H1 (cell line): ENCODE measurements around the gene KMT5B. TPM values are rescaled to one million over a fixed set of nuclear protein-coding genes. Genes with fewer than 3 reads are reported as not detected.

Experiments used
- CTCF ChIA-PET: fragments of 300-600 bp; sonication (Branson Sonifier 250); formaldehyde crosslinking; loops from one replicate; lab custom pipeline; 2021; ENCODE audit not compliant: partially characterized antibody; lab: Charles Lee
- POLR2A ChIA-PET: fragments of 300-600 bp; sonication (Branson Sonifier 250); formaldehyde crosslinking; loops from one replicate; lab custom pipeline; 2021; ENCODE audit warnings: inconsistent platforms; ENCODE audit not compliant: partially characterized antibody; lab: Charles Lee
- DNase-seq, 2 experiments: peaks; one replicate each; pipeline versions ENCODE4 v3.0.0 to v3.0.0-alpha.2; 2010 to 2022; ENCODE audit warnings: low spot score in 2 of 2, low read depth in 1 of 2, mixed read lengths in 1 of 2
- FAIRE-seq: peaks from 2 replicates; lab custom pipeline; 2011; peaks lifted over from hg19 to GRCh38; lab: Jason Lieb, UNC
- H2AFZ ChIP-seq: 2 replicates; pipeline ENCODE4 v1.8.1; 2012; ENCODE audit warnings: low read length, inconsistent platforms
- H2AK5ac ChIP-seq: 2 replicates; pipeline ENCODE4 v1.6.1; 2013; ENCODE audit warnings: low read depth, low read length
- H2BK120ac ChIP-seq: replicated peaks from 2 replicates; pipeline ENCODE3; 2013; ENCODE audit warnings: low read depth, low read length, inconsistent platforms
- H2BK12ac ChIP-seq: 2 replicates; pipeline ENCODE4 v1.6.1; 2013; ENCODE audit warnings: low read depth, low read length
- H2BK15ac ChIP-seq: 2 replicates; pipeline ENCODE4 v1.6.1; 2013; ENCODE audit warnings: low read length
- H2BK20ac ChIP-seq: 2 replicates; pipeline ENCODE4 v1.6.1; 2013; ENCODE audit warnings: low read length
- H2BK5ac ChIP-seq: 2 replicates; pipeline ENCODE4 v1.6.1; 2013; ENCODE audit warnings: low read depth, low read length
- H3K14ac ChIP-seq: 2 replicates; pipeline ENCODE4 v1.6.1; 2013; ENCODE audit warnings: inconsistent platforms; ENCODE audit not compliant: insufficient read length
- H3K18ac ChIP-seq: 2 replicates; pipeline ENCODE4 v1.6.1; 2013; ENCODE audit warnings: low read length; ENCODE audit errors: extremely low read depth
- H3K23ac ChIP-seq: 2 replicates; pipeline ENCODE4 v1.6.1; 2013; ENCODE audit warnings: inconsistent platforms; ENCODE audit not compliant: insufficient read length
- H3K23me2 ChIP-seq: 2 replicates; pipeline ENCODE4 v1.6.1; 2013; ENCODE audit warnings: low read depth, low read length
- H3K27ac ChIP-seq: 2 replicates; pipeline ENCODE4 v1.6.1; 2011; ENCODE audit warnings: low read depth, low read length, inconsistent platforms
- H3K27me3 ChIP-seq, 4 experiments: replicated peaks in 1 of 4; 1 replicate in 1 of 4; 2 replicates in 3 of 4; pipeline versions ENCODE4 v1.6.1 to v1.8.1; 2011 to 2013; ENCODE audit warnings: low read length in 3 of 4, mild to moderate bottlenecking in 3 of 4, inconsistent platforms in 2 of 4, mixed read lengths in 2 of 4, moderate library complexity in 1 of 4; ENCODE audit not compliant: control insufficient read depth in 3 of 4, insufficient read depth in 3 of 4; ENCODE audit errors: extremely low read depth in 1 of 4
- H3K36me3 ChIP-seq, 4 experiments: 2 replicates each; pipeline versions ENCODE4 v1.6.1 to v1.8.1; 2011 to 2013; ENCODE audit warnings: mild to moderate bottlenecking in 4 of 4, low read length in 3 of 4, moderate library complexity in 2 of 4, control low read depth in 1 of 4, inconsistent platforms in 1 of 4; ENCODE audit not compliant: insufficient read depth in 4 of 4, control insufficient read depth in 2 of 4
- H3K4ac ChIP-seq: replicated peaks from 2 replicates; pipeline ENCODE3; 2013; ENCODE audit warnings: low read length, low read depth, mixed read lengths, inconsistent platforms; ENCODE audit not compliant: insufficient read length
- H3K4me1 ChIP-seq, 4 experiments: replicated peaks in 1 of 4; 1 replicate in 1 of 4; 2 replicates in 3 of 4; pipeline versions ENCODE4 v1.6.1 to v1.8.1; 2011 to 2013; ENCODE audit warnings: low read length in 3 of 4, inconsistent platforms in 2 of 4, mixed read lengths in 1 of 4; ENCODE audit not compliant: insufficient read depth in 4 of 4, control insufficient read depth in 3 of 4
- H3K4me2 ChIP-seq, 2 experiments: 2 replicates each; pipeline versions ENCODE4 v1.6.1 to v1.8.1; 2011 to 2013; ENCODE audit warnings: low read depth in 2 of 2, low read length in 2 of 2, control low read depth in 1 of 2, inconsistent platforms in 1 of 2, mild to moderate bottlenecking in 1 of 2; ENCODE audit not compliant: insufficient read depth in 1 of 2
- H3K4me3 ChIP-seq, 4 experiments: fragments of 200-600, 300-600 bp in 1 of 4; sonication (generic), shearing (Covaris generic), sonication (Bioruptor Twin) in 1 of 4; 2 replicates each; pipeline versions ENCODE4 v1.5.1 to v1.8.1; 2011 to 2016; ENCODE audit warnings: low read length in 4 of 4, low read depth in 3 of 4, control low read depth in 2 of 4, inconsistent platforms in 2 of 4, mild to moderate bottlenecking in 2 of 4, mixed read lengths in 1 of 4, moderate library complexity in 1 of 4; ENCODE audit not compliant: insufficient read depth in 2 of 4; ENCODE audit errors: extremely low read depth in 1 of 4
- H3K56ac ChIP-seq: replicated peaks from 2 replicates; pipeline ENCODE3; 2013; ENCODE audit warnings: low read depth, mild to moderate bottlenecking, mixed read lengths, low read length, inconsistent platforms; ENCODE audit not compliant: insufficient read length
- H3K79me1 ChIP-seq: 2 replicates; pipeline ENCODE4 v1.6.1; 2013; ENCODE audit warnings: low read depth, low read length, control low read depth
- H3K79me2 ChIP-seq, 2 experiments: 2 replicates each; pipeline versions ENCODE4 v1.6.1 to v1.8.1; 2012 to 2013; ENCODE audit warnings: low read length in 2 of 2, mild to moderate bottlenecking in 2 of 2, inconsistent platforms in 1 of 2; ENCODE audit not compliant: insufficient read depth in 2 of 2, control insufficient read depth in 1 of 2
- H3K9ac ChIP-seq, 4 experiments: replicated peaks in 1 of 4; 1 replicate in 1 of 4; 2 replicates in 3 of 4; pipeline versions ENCODE4 v1.6.1 to v1.8.1; 2011 to 2013; ENCODE audit warnings: low read depth in 3 of 4, low read length in 3 of 4, control low read depth in 2 of 4, mild to moderate bottlenecking in 2 of 4, moderate library complexity in 2 of 4, inconsistent platforms in 1 of 4; ENCODE audit errors: extremely low read depth in 1 of 4
- H3K9me3 ChIP-seq, 2 experiments: 2 replicates each; pipeline versions ENCODE4 v1.6.1 to v1.8.1; 2012 to 2013; ENCODE audit warnings: mild to moderate bottlenecking in 2 of 2, moderate library complexity in 2 of 2, control low read depth in 1 of 2, inconsistent platforms in 1 of 2, low read depth in 1 of 2, low read length in 1 of 2, mixed read lengths in 1 of 2; ENCODE audit not compliant: insufficient read depth in 2 of 2
- H4K20me1 ChIP-seq, 2 experiments: replicated peaks in 1 of 2; 2 replicates each; pipeline versions ENCODE3 to v1.8.1; 2011 to 2013; ENCODE audit warnings: inconsistent platforms in 2 of 2, low read length in 2 of 2, mild to moderate bottlenecking in 1 of 2; ENCODE audit not compliant: insufficient read depth in 2 of 2, control insufficient read depth in 1 of 2
- H4K5ac ChIP-seq: 2 replicates; pipeline ENCODE4 v1.6.1; 2013; ENCODE audit warnings: low read length, low read depth, mixed read lengths, inconsistent platforms; ENCODE audit not compliant: insufficient read length
- H4K8ac ChIP-seq: 2 replicates; pipeline ENCODE4 v1.8.0; 2013; ENCODE audit warnings: mild to moderate bottlenecking, moderate library complexity, low read length, inconsistent platforms; ENCODE audit not compliant: insufficient read depth; ENCODE audit errors: extremely low read depth
- H4K91ac ChIP-seq: replicated peaks from 2 replicates; pipeline ENCODE3; 2013; ENCODE audit warnings: low read length, mixed read lengths, inconsistent platforms; ENCODE audit not compliant: insufficient read length
- JUND ChIP-seq: IDR thresholded peaks from 2 replicates; pipeline ENCODE4 v1.6.1; 2011; ENCODE audit warnings: mild to moderate bottlenecking, improper control_type of control experiment, low read length
- PHF8 ChIP-seq: fragments of 200-600 bp; sonication (generic); conservative IDR thresholded peaks from 2 replicates; pipeline ENCODE4 v1.7.1; 2012; ENCODE audit warnings: low read depth, mild to moderate bottlenecking, inconsistent platforms, low read length, moderate library complexity
- TCF12 ChIP-seq: IDR thresholded peaks from 2 replicates; pipeline ENCODE4 v1.6.1; 2011; ENCODE audit warnings: low read depth, mild to moderate bottlenecking, low read length
- WGBS, 2 experiments: shearing (Covaris generic) in 1 of 2; methylation state at CpG; one replicate each; pipeline versions ENCODE4 v1.1.6 to v1.1.7; 2013 to 2015; ENCODE audit warnings: low lambda C conversion rate in 2 of 2, mixed read lengths in 2 of 2, inconsistent platforms in 1 of 2, low coverage in 1 of 2, missing lambda C conversion rate in 1 of 2; ENCODE audit not compliant: insufficient replicate concordance in 2 of 2, insufficient coverage in 1 of 2, insufficient read length in 1 of 2; ENCODE audit errors: extremely low coverage in 1 of 2, missing lambda C conversion rate in 1 of 2; 5-methylcytosine and 5-hydroxymethylcytosine counted together
- polyA plus RNA-seq, 7 experiments: library from polyadenylated mRNA; depleted of rRNA in 3 of 7; stranded (reverse) in 5 of 7; unstranded in 2 of 7; fragments of >200 nt in 5 of 7; fragments of 200-250 nt in 2 of 7; gene quantifications; 1 replicate in 5 of 7; 2 replicates in 1 of 7; 4 replicates in 1 of 7; pipeline versions ENCODE4 v1.2.1 to v1.2.3, GENCODE V29; 2011 to 2013; ENCODE audit warnings: missing spikeins in 2 of 7, mixed read lengths in 2 of 7
- total RNA-seq: library from RNA; stranded (reverse); fragmentation: NEBNext Ultra II Directional; extraction: Animal tissue kit (Norgen Biotek cat#: 25700); gene quantifications from 2 replicates; pipeline ENCODE4 v1.2.1, GENCODE V29; 2021
- TF ChIP-seq, protein P1 (sequence below): IDR thresholded peaks from 2 replicates; pipeline ENCODE4 v1.6.1; 2012; ENCODE audit warnings: inconsistent platforms

Gene KMT5B
- total and polyA plus RNA-seq, 2 of the 8 experiments (the other 6 are each of a cell fraction or from before 2014, with no cell fraction given), result 11.0 to 40.8 TPM

DNA sequence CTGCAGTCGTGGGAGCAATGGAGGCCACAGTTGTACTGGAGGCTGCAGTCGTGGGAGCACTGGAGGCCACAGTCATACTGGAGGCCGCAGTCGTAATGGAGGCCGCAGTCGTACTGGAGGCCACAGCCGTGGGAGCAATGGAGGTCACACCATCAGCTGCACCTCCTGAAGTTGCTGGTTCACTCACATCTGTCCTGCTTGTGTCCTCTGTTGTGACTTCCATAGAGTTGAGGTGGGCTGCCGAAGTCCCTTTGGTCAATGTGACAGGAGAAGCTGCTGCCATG lies 49.4 kb upstream of the KMT5B start:
- Histone ChIP-seq H4K8ac (no peak overlapping the region), H3K79me1 (no peaks in the 10 kb centered on the region; the same call in 1 of the 2 replicates), H2BK20ac (no peak overlapping the region), H2AK5ac (no peak overlapping the region), H2BK12ac (no peak overlapping the region), H3K4ac (no peak overlapping the region), H2BK15ac (no peak overlapping the region), H2AFZ (no peak overlapping the region), H3K23me2 (peaks cover 6% of the 10 kb centered on the region; the same call in 1 of the 2 replicates), H3K23ac (no peak overlapping the region), H4K91ac (no peak overlapping the region), H3K4me1 (0 out of 7 replicates have a peak, but pooled peaks cover 0 to 2% (median 0%) of the 10 kb centered on the region in 4 experiments), H3K4me2 (no peak overlapping the region), H3K27ac (no peak overlapping the region), H3K9ac (no peak overlapping the region), H3K36me3 (peaks cover 16 to 47% (median 35%) of the 10 kb centered on the region in 4 experiments), H3K14ac (no peak overlapping the region), H3K56ac (no peak overlapping the region), H3K9me3 (no peaks in the 10 kb centered on the region), H4K20me1 (peaks cover 4 to 9% of the 10 kb centered on the region in 2 experiments), H3K79me2 (no peaks in the 10 kb centered on the region), H3K18ac (no peak overlapping the region), H4K5ac (no peak overlapping the region), H2BK5ac (no peak overlapping the region), H2BK120ac (no peak overlapping the region), H3K4me3 (no peak overlapping the region), H3K27me3 (peaks cover 0 to 11% (median 4%) of the 10 kb centered on the region in 4 experiments; a peak in 2 of 7 replicates)
- ChIA-PET POLR2A (no interaction called here), CTCF (no interaction called here)
- FAIRE-seq, result no peak
- WGBS, 2 experiments, result 91% methylated on average over 8 of the region's 8 CpGs; no CpG with 5 or more reads in 1 of the 2 experiments
- DNase-seq, result no peak
- TF ChIP-seq, protein P1, sequence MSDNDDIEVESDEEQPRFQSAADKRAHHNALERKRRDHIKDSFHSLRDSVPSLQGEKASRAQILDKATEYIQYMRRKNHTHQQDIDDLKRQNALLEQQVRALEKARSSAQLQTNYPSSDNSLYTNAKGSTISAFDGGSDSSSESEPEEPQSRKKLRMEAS, result no peak
- TF ChIP-seq PHF8 (no peak), TCF12 (no peak), JUND (no peak)
